ENCODE measurements around the gene PYURF.

Gene PYURF

GRCh38 chr4:88514557-88515511, 8.7 kb downstream of the PYURF start:
- Histone ChIP-seq H3K4me1 (no peaks in the 10 kb centered on the region), H2AFZ (no peak overlapping the region), H3K4me3 (ENCODE audit: low read depth, low read length) (no peak overlapping the region), H3K27me3 (ENCODE audit: control insufficient read depth, insufficient read depth, low read length) (no peaks in the 10 kb centered on the region), H3K27ac (no peak overlapping the region), H3K9me3 (ENCODE audit: control insufficient read depth, low read length) (no peaks in the 10 kb centered on the region), H3K4me2 (ENCODE audit: low read length) (no peak overlapping the region), H3K79me2 (no peaks in the 10 kb centered on the region), H3K9ac (no peak overlapping the region), H3K36me3 (ENCODE audit: control insufficient read depth, insufficient read depth, low read length) (no peaks in the 10 kb centered on the region)
- no peak for TF ChIP-seq CTCF (IDR thresholded peaks at IDR 0.05)

- no peak overlapping the region for H3K4me3 ChIP-seq (ENCODE audit: low read depth, low read length)
- no peak overlapping the region for H2AFZ ChIP-seq
- H3K9ac ChIP-seq: no peak overlapping the region
- no peaks in the 10 kb centered on the region for H3K9me3 ChIP-seq (ENCODE audit: control insufficient read depth, low read length)
- H3K36me3 ChIP-seq (ENCODE audit: control insufficient read depth, insufficient read depth, low read length): no peaks in the 10 kb centered on the region
- no peaks in the 10 kb centered on the region for H3K27me3 ChIP-seq (ENCODE audit: control insufficient read depth, insufficient read depth, low read length)
- no peaks in the 10 kb centered on the region for H3K79me2 ChIP-seq
- no peak overlapping the region for H3K27ac ChIP-seq
- no peak for TF ChIP-seq CTCF (IDR thresholded peaks at IDR 0.05)
- H3K4me1 ChIP-seq: no peaks in the 10 kb centered on the region
- H3K4me2 ChIP-seq (ENCODE audit: low read length): no peak overlapping the region
Measured at GRCh38 chr4:88511236-88511635, 12.3 kb downstream of the PYURF start.

- H3K9ac ChIP-seq: no peak overlapping the region
- H2AFZ ChIP-seq: no peak overlapping the region
- H3K36me3 ChIP-seq (ENCODE audit: control insufficient read depth, insufficient read depth, low read length): no peaks in the 10 kb centered on the region
- H3K27ac ChIP-seq: no peak overlapping the region
- no peaks in the 10 kb centered on the region for H3K9me3 ChIP-seq (ENCODE audit: control insufficient read depth, low read length)
- no peak overlapping the region for H3K4me2 ChIP-seq (ENCODE audit: low read length)
- no peaks in the 10 kb centered on the region for H3K4me1 ChIP-seq
- no peak for TF ChIP-seq CTCF (IDR thresholded peaks at IDR 0.05)
- H3K27me3 ChIP-seq (ENCODE audit: control insufficient read depth, insufficient read depth, low read length): no peaks in the 10 kb centered on the region
- no peaks in the 10 kb centered on the region for H3K79me2 ChIP-seq
- H3K4me3 ChIP-seq (ENCODE audit: low read depth, low read length): no peak overlapping the region
Measured at GRCh38 chr4:88503344-88503743, 20.2 kb downstream of the PYURF start.

GRCh38 chr4:88497859-88498409, 25.6 kb downstream of the PYURF start:
- no peak for TF ChIP-seq CTCF (IDR thresholded peaks at IDR 0.05)
- Histone ChIP-seq H3K4me2 (ENCODE audit: low read length) (no peak overlapping the region), H3K4me1 (no peaks in the 10 kb centered on the region), H3K27ac (no peak overlapping the region), H3K36me3 (ENCODE audit: control insufficient read depth, insufficient read depth, low read length) (no peaks in the 10 kb centered on the region), H3K79me2 (no peaks in the 10 kb centered on the region), H2AFZ (no peak overlapping the region), H3K9me3 (ENCODE audit: control insufficient read depth, low read length) (no peaks in the 10 kb centered on the region), H3K9ac (no peak overlapping the region), H3K27me3 (ENCODE audit: control insufficient read depth, insufficient read depth, low read length) (no peaks in the 10 kb centered on the region), H3K4me3 (ENCODE audit: low read depth, low read length) (no peak overlapping the region)
